Epithelial cell of proximal tubule (primary cell): ENCODE results near the gene DLK1. TPM values are rescaled to one million over a fixed set of nuclear protein-coding genes. Genes with fewer than 3 reads are reported as not detected.

Source experiments
- DNase-seq: peaks from one replicate; pipeline ENCODE4 v3.0.0-alpha.2; 2011; ENCODE audit warnings: low read depth
- H3K4me3 ChIP-seq: 2 replicates; pipeline ENCODE4 v1.5.1; 2011; ENCODE audit warnings: low read depth, mild to moderate bottlenecking, low read length
- total RNA-seq: library from RNA; depleted of rRNA; stranded (reverse); fragments of >200 nt; gene quantifications from 2 replicates; pipeline ENCODE4 v1.2.3, GENCODE V29; 2015
- TF ChIP-seq, protein P1 (sequence below): conservative IDR thresholded peaks from 2 replicates; pipeline ENCODE4 v1.5.1; 2012; ENCODE audit warnings: low read depth, mild to moderate bottlenecking, low read length

DLK1 gene
- total RNA-seq, 1 donor from 2014 or later: not detected

DNA sequence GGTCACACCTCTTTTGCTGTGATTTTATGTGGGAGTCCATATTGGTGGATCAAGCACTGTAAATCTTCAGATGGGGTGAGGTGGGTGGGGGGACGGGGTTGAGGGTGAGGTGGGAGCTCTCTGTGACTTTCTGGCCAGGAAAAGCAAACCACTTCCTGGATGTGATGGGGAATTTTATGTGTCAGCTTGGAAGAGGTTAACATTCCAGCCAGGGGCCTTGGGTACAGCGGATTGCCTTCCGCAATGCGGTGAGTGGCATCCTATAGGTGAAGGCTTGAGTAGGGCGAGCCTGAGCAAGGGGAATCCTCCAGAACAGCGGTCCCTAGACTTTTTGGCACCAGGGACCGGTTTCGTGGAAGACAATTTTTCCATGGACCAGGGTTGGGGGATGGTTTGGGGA, 36.2 kb downstream of the DLK1 start:
- no peak overlapping the region for H3K4me3 ChIP-seq
- TF ChIP-seq, protein P1, sequence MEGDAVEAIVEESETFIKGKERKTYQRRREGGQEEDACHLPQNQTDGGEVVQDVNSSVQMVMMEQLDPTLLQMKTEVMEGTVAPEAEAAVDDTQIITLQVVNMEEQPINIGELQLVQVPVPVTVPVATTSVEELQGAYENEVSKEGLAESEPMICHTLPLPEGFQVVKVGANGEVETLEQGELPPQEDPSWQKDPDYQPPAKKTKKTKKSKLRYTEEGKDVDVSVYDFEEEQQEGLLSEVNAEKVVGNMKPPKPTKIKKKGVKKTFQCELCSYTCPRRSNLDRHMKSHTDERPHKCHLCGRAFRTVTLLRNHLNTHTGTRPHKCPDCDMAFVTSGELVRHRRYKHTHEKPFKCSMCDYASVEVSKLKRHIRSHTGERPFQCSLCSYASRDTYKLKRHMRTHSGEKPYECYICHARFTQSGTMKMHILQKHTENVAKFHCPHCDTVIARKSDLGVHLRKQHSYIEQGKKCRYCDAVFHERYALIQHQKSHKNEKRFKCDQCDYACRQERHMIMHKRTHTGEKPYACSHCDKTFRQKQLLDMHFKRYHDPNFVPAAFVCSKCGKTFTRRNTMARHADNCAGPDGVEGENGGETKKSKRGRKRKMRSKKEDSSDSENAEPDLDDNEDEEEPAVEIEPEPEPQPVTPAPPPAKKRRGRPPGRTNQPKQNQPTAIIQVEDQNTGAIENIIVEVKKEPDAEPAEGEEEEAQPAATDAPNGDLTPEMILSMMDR: no peak
- no peak for DNase-seq

DNA sequence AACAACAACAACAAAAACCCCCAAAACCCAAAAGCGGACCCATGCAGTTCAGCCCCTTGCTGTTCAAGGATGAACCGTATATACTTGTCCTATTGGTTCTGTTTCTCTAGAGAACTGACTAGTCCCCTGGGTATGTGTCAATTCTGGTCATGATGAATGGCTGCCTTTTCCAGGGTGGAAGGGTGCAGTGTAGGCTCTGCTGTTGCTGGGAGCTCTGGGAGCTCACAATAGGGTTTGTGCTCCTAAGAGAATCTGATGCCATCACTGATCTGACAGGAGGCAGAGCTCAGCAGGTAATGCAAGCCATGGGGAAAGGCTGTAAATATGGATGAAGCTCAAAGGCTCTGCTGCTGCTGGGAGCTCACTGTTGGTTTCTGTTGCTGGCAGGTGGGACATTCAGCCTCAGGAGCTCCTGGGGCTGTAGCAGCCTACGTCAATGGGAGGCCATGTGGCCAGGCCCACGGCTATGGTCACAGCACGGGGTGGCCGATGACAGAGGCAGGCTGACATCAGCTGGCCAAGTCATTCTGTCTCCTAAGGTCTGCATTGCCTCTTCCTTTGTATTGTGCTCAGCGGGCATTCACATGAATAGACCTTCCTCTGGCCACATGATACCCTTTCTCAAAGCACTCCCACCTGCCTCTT, 37.9 kb downstream of the DLK1 start:
- TF ChIP-seq, protein P1: no peak
- no peak overlapping the region for H3K4me3 ChIP-seq
- DNase-seq: no peak

DNA sequence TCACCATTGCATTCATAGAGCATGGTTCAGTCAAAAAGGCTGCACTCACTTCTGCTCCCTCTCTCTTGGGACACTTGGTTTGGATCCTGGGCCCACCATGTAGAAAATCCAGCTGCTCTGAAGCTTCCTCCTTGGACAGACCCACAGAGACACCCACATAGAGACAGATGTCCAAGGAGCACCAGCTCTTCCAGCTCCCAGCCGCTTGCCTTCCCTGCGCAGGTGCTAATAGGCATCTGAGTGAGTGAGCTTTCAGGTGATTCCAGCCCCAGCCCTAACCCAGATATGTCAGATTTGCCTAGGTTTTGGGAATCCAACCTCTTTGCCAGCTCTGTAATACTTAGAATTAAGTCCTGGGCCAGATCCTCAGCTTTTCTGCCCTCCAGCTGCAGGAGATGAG, 38.6 kb downstream of the DLK1 start:
- DNase-seq: no peak
- TF ChIP-seq, protein P1: no peak
- H3K4me3 ChIP-seq: no peak overlapping the region

DNA sequence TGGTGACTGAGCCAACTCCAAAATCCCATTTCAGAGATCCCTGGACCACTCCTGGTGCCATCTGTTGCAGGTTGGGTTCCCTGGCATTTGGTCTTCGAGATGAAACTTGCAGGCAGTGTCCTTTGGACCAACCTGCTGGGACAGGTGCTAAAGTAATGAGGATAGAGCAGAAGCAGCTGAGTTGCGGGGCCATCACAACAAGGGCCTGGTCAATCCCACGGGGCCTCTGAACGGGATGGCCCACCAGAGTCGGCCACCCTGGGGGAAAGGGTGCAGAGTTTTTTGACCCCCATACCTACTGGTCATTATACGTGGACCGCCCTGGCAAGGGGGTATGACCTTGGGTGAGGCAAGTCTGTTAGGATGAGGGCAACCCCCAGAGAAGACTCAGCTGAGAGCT, 39.3 kb downstream of the DLK1 start:
- TF ChIP-seq, protein P1: no peak
- no peak overlapping the region for H3K4me3 ChIP-seq

DNA sequence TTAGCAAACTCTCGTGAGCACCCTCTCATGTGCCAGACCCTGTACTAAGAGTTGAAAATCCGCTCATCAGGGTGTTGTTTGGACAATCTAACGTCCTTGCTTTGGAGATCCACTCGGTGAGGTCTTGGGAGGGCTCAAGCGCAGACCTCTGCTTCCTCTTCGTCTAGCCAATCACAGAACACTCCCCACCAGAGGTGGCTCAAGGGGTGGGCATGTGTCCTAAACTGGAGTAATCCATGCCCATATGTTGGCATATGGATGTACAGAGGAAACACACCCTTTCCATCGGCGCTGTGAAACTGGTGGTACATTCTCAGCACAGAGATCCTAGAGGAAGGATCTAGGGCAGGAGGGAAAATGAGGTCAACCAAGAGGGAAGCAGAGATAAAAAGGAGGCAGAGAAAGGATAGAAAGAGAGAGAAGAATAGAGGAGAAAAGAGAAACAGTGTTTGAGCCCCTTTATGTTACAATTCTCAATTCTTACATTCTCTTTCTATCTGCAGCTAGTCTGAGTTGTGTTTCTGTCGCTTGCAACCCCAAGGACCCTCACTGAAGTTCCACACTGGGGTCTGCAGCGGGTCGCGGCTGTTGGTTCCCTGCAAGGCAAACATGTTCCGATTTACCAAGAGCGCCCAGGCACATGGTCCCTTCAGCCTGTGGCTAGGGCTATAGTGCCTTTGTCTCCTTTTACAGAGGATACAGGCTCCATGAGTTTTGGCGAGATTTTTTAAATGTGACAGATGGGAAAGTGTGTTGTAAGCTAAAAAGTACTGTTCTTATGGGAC, 40.5 kb downstream of the DLK1 start:
- TF ChIP-seq, protein P1: no peak
- H3K4me3 ChIP-seq: no peak overlapping the region
- DNase-seq: no peak

More for the DNA sequence above, 39.3 kb downstream of the DLK1 start:
- DNase-seq: no peak

DNA sequence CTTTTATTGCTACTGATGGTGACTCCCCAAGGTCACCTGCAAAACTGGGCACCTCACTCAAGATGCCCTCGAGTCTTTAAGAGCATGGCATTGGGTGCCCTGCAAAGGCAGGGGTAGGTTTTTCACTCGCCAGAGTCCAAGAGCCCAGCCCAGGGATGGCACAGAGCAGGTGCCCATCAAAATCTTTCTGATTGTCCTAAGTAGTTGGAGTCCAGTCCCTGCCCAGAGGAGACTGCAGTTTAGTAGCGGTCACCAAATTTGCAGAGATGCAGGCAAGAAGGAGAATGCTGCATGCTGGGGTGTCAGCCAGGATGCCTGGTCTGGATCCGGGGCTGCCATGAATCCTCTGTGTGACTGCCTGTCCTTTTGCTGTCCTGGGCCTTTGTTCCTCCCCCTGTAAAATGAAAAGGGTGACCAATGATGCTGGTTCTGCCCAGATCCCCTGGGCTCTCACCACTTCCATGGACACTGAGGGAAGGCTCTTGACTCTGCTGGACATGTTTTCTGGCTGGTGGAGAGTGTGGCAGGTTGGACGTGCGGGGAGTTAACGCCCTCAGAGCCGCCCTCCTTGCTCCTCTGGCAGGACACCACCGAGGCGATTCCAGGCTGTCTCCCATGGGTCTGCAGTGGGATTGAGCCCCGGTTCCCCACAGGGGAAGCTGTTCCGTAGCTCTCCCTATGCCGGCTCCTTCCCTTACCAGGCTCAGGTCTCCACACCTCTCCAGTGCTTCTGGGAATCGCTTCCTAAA, 41.3 kb downstream of the DLK1 start:
- TF ChIP-seq, protein P1: no peak
- H3K4me3 ChIP-seq: no peak overlapping the region
- DNase-seq: no peak
